ENCODE measurements around the gene CYFIP2.

The CYFIP2 gene

DNA sequence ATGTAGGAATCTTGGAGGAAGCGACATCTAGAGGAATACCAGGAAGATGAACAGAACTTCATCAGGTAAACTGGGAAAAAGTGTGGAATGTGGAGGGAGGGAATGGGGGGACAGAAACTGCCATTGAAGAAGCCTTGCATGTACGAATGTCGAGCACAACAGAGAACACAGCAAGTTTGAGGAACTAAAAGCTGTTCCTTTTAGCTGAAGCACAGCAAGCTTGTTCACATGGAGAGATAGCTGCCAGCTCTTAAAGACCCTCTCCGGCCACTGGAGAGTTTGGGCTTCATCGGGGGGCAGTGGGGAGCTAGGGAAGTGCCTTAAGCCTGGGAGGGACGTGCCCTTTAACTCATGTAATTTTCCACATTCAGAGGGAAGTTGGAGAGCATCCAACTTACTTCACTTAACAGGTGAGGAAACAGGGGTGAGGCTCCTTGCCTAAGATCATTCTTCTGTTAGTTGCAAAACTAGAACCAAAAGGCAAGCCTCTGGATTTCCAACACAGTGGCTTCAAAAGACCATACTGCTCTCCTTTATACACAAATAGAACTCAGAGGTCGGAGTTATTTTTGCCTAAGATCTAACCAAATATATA is 2.3 kb upstream of the CYFIP2 start (continued):
- no peak for TF ChIP-seq GLIS3 (CRISPR knock-in tag; IDR thresholded peaks at IDR 0.05)

DNA sequence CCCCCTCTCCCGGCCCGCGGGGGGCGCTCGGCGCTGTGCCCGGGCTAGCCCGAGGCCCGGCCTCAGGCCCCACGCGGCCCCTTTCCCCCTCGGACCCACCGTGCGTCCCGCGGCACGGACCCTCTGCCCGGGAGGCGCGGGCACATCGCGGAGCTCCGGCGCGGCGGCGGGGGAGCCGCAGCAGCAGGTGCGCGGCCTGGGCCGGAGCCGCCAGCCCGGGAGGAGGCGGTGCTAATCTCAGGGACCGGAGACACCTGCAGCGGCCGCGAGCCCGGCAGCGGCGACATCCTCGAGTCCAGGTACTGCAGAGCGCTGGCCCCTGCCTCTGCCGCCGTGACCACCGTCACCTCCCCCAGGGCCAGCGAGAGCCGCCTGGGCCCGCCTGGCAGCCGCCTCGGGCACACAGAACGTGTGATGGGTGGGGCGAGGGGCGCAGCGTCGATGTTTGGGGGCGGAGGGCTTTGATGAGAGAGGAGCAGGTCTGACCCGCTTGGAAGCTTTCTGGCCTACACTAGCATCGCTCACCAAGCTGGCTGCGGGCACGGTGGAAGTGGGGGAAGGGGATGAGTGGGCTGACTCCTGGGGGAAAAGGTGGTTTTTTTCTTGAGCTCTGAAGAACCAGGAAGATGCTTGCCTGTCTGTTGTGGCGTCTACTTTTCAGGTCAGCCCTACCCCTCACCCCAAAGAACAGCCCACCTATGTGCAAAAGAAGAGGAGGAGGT is 524 bp downstream of the CYFIP2 start:
- no peak for TF ChIP-seq GLIS3 (CRISPR knock-in tag; IDR thresholded peaks at IDR 0.05)
- TF ChIP-seq ARNTL (CRISPR knock-in tag; IDR thresholded peaks at IDR 0.05; ENCODE audit: borderline replicate concordance, low read depth), result no peak
- TF ChIP-seq RARB (CRISPR knock-in tag; IDR thresholded peaks at IDR 0.05), result no peak
- TF ChIP-seq, protein P1, sequence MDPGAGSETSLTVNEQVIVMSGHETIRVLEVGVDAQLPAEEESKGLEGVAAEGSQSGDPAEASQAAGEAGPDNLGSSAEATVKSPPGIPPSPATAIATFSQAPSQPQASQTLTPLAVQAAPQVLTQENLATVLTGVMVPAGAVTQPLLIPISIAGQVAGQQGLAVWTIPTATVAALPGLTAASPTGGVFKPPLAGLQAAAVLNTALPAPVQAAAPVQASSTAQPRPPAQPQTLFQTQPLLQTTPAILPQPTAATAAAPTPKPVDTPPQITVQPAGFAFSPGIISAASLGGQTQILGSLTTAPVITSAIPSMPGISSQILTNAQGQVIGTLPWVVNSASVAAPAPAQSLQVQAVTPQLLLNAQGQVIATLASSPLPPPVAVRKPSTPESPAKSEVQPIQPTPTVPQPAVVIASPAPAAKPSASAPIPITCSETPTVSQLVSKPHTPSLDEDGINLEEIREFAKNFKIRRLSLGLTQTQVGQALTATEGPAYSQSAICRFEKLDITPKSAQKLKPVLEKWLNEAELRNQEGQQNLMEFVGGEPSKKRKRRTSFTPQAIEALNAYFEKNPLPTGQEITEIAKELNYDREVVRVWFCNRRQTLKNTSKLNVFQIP (CRISPR knock-in tag; IDR thresholded peaks at IDR 0.05; ENCODE audit: borderline replicate concordance, low read depth), result no peak
- TF ChIP-seq, protein P2, sequence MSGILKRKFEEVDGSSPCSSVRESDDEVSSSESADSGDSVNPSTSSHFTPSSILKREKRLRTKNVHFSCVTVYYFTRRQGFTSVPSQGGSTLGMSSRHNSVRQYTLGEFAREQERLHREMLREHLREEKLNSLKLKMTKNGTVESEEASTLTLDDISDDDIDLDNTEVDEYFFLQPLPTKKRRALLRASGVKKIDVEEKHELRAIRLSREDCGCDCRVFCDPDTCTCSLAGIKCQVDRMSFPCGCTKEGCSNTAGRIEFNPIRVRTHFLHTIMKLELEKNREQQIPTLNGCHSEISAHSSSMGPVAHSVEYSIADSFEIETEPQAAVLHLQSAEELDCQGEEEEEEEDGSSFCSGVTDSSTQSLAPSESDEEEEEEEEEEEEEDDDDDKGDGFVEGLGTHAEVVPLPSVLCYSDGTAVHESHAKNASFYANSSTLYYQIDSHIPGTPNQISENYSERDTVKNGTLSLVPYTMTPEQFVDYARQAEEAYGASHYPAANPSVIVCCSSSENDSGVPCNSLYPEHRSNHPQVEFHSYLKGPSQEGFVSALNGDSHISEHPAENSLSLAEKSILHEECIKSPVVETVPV (CRISPR knock-in tag; IDR thresholded peaks at IDR 0.05), result no peak
- TF ChIP-seq CSDC2 (CRISPR knock-in tag; IDR thresholded peaks at IDR 0.05), result no peak
- TF ChIP-seq ESRRG (CRISPR knock-in tag; IDR thresholded peaks at IDR 0.05), result no peak
- TF ChIP-seq ZNF8 (CRISPR knock-in tag; IDR thresholded peaks at IDR 0.05), result no peak
- TF ChIP-seq SNAI2 (CRISPR knock-in tag; IDR thresholded peaks at IDR 0.05), result no peak
- no peak for TF ChIP-seq ZFP30 (CRISPR knock-in tag; IDR thresholded peaks at IDR 0.05)
- no peak for TF ChIP-seq ISL1 (CRISPR knock-in tag; IDR thresholded peaks at IDR 0.05)
- no peak for TF ChIP-seq PPARA (CRISPR knock-in tag; IDR thresholded peaks at IDR 0.05; ENCODE audit: borderline replicate concordance)
- no peak for TF ChIP-seq ZFP3 (CRISPR knock-in tag; IDR thresholded peaks at IDR 0.05)
- peak; percentile 63 for ATAC-seq

DNA sequence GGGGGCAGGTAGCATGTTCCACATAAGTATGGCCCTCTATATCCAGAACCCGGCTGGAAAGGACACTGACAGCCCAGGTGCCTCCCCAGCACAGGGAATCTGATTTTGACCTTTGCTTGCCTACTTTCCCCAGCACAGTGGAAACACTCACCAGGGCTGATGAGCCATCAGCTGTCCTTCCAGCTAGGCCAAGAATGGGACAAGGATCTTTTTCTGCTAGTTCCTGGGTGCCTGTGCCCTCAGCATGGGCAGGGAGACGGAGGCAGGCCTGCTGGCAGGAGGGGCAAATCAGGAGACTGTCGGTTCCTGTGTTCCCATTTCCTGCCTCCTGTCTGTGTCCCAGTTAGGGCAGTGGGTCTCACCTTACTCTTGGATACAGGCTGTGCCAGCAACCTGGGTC is 1.1 kb downstream of the CYFIP2 start:
- TF ChIP-seq, protein P3, sequence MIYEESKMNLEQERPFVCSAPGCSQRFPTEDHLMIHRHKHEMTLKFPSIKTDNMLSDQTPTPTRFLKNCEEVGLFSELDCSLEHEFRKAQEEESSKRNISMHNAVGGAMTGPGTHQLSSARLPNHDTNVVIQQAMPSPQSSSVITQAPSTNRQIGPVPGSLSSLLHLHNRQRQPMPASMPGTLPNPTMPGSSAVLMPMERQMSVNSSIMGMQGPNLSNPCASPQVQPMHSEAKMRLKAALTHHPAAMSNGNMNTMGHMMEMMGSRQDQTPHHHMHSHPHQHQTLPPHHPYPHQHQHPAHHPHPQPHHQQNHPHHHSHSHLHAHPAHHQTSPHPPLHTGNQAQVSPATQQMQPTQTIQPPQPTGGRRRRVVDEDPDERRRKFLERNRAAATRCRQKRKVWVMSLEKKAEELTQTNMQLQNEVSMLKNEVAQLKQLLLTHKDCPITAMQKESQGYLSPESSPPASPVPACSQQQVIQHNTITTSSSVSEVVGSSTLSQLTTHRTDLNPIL (CRISPR knock-in tag; IDR thresholded peaks at IDR 0.05; ENCODE audit: low read depth), result no peak
- TF ChIP-seq GLIS3 (CRISPR knock-in tag; IDR thresholded peaks at IDR 0.05), result no peak
- no peak for TF ChIP-seq ZNF70 (CRISPR knock-in tag; IDR thresholded peaks at IDR 0.05)
- no peak for TF ChIP-seq ISL1 (CRISPR knock-in tag; IDR thresholded peaks at IDR 0.05)
- TF ChIP-seq PPARA (CRISPR knock-in tag; IDR thresholded peaks at IDR 0.05; ENCODE audit: borderline replicate concordance), result no peak
- no peak for TF ChIP-seq ZFP30 (CRISPR knock-in tag; IDR thresholded peaks at IDR 0.05)
- TF ChIP-seq RARB (CRISPR knock-in tag; IDR thresholded peaks at IDR 0.05), result no peak
- TF ChIP-seq, protein P1 (CRISPR knock-in tag; IDR thresholded peaks at IDR 0.05; ENCODE audit: borderline replicate concordance, low read depth), result no peak
- no peak for TF ChIP-seq TOX (CRISPR knock-in tag; IDR thresholded peaks at IDR 0.05; ENCODE audit: borderline replicate concordance)
- no peak for TF ChIP-seq OSR1 (CRISPR knock-in tag; IDR thresholded peaks at IDR 0.05)
- TF ChIP-seq CSDC2 (CRISPR knock-in tag; IDR thresholded peaks at IDR 0.05), result no peak
- TF ChIP-seq ZFP3 (CRISPR knock-in tag; IDR thresholded peaks at IDR 0.05), result no peak
- no peak for TF ChIP-seq ARNTL (CRISPR knock-in tag; IDR thresholded peaks at IDR 0.05; ENCODE audit: borderline replicate concordance, low read depth)
- TF ChIP-seq, protein P4, sequence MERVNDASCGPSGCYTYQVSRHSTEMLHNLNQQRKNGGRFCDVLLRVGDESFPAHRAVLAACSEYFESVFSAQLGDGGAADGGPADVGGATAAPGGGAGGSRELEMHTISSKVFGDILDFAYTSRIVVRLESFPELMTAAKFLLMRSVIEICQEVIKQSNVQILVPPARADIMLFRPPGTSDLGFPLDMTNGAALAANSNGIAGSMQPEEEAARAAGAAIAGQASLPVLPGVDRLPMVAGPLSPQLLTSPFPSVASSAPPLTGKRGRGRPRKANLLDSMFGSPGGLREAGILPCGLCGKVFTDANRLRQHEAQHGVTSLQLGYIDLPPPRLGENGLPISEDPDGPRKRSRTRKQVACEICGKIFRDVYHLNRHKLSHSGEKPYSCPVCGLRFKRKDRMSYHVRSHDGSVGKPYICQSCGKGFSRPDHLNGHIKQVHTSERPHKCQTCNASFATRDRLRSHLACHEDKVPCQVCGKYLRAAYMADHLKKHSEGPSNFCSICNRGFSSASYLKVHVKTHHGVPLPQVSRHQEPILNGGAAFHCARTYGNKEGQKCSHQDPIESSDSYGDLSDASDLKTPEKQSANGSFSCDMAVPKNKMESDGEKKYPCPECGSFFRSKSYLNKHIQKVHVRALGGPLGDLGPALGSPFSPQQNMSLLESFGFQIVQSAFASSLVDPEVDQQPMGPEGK (CRISPR knock-in tag; IDR thresholded peaks at IDR 0.05; ENCODE audit: borderline replicate concordance), result no peak
- TF ChIP-seq, protein P5, sequence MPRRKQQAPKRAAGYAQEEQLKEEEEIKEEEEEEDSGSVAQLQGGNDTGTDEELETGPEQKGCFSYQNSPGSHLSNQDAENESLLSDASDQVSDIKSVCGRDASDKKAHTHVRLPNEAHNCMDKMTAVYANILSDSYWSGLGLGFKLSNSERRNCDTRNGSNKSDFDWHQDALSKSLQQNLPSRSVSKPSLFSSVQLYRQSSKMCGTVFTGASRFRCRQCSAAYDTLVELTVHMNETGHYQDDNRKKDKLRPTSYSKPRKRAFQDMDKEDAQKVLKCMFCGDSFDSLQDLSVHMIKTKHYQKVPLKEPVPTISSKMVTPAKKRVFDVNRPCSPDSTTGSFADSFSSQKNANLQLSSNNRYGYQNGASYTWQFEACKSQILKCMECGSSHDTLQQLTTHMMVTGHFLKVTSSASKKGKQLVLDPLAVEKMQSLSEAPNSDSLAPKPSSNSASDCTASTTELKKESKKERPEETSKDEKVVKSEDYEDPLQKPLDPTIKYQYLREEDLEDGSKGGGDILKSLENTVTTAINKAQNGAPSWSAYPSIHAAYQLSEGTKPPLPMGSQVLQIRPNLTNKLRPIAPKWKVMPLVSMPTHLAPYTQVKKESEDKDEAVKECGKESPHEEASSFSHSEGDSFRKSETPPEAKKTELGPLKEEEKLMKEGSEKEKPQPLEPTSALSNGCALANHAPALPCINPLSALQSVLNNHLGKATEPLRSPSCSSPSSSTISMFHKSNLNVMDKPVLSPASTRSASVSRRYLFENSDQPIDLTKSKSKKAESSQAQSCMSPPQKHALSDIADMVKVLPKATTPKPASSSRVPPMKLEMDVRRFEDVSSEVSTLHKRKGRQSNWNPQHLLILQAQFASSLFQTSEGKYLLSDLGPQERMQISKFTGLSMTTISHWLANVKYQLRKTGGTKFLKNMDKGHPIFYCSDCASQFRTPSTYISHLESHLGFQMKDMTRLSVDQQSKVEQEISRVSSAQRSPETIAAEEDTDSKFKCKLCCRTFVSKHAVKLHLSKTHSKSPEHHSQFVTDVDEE (CRISPR knock-in tag; IDR thresholded peaks at IDR 0.05), result no peak
- TF ChIP-seq ZNF565 (CRISPR knock-in tag; conservative IDR thresholded peaks at IDR 0.05; ENCODE audit: low read depth), result no peak
- TF ChIP-seq BACH2 (CRISPR knock-in tag; IDR thresholded peaks at IDR 0.05; ENCODE audit: borderline replicate concordance), result no peak
- no peak for TF ChIP-seq ZC3H10 (CRISPR knock-in tag; IDR thresholded peaks at IDR 0.05)
- TF ChIP-seq, protein P2 (CRISPR knock-in tag; IDR thresholded peaks at IDR 0.05), result no peak
- no peak for TF ChIP-seq TCF4 (CRISPR knock-in tag; IDR thresholded peaks at IDR 0.05; ENCODE audit: borderline replicate concordance)
- no peak for ATAC-seq

Data from SK-N-SH treated with all-trans-retinoic acid at 6 μM for 48 hours (cell line).